ENCODE results near the gene NRXN3. TPM values are rescaled to one million over a fixed set of nuclear protein-coding genes. Genes with fewer than 3 reads are reported as not detected.

NRXN3 gene
- polyA plus RNA-seq, 1 donor (not counting 4 experiments of a cell fraction or from before 2014, with no cell fraction given) = 0.89 TPM

DNA sequence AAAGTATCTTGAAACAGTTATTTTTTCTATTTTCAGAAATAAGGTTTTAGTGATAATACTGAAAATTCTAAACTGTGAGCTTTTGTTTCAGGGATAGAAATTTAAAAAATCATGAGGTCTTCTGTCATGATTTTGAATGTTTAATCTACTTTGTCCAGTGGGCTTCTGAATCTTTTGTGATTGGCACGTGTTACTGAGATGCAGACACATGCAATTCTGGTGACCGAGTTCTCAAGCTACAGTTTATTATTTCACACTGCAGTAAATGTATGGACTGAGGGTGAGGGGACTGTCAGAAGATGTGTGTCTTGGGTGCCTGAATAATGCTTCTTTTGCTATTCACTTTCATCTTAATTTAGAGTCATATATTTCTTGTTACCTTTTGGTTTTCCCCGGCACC is 1262.5 kb downstream of the NRXN3 start:
- no peak overlapping the region for H3K4me3 ChIP-seq (ENCODE audit: control insufficient read depth in 2 of 3, extremely low read depth in 1 of 3, insufficient read depth in 2 of 3, low read depth in 1 of 3, low read length in 3 of 3)
- H3K79me2 ChIP-seq (ENCODE audit: control insufficient read depth, insufficient read depth, low read length) = no peaks in the 10 kb centered on the region
- dilution Hi-C loops (cut with MboI; ENCODE audit: extremely low pct_ligation_motif_present, low sequenced_read_pairs) = no loop called here
- no peak for FAIRE-seq
- no peaks in the 10 kb centered on the region for H3K9me1 ChIP-seq (ENCODE audit: control insufficient read depth, extremely low read depth, insufficient read depth, low read length)
- no peaks in the 10 kb centered on the region for H4K20me1 ChIP-seq (ENCODE audit: control insufficient read depth, extremely low read depth, insufficient read depth, low read length)
- no peak overlapping the region for H3K4me2 ChIP-seq (ENCODE audit: control insufficient read depth, extremely low read depth, insufficient read depth, low read depth, low read length)
- no peak overlapping the region for H3K27ac ChIP-seq (ENCODE audit: control insufficient read depth, insufficient read depth, low read length)
- no peaks in the 10 kb centered on the region for H3K27me3 ChIP-seq (ENCODE audit: control insufficient read depth, extremely low read depth, insufficient read depth, low read length)
- H3K36me3 ChIP-seq (ENCODE audit: control insufficient read depth in 2 of 2, extremely low read depth in 1 of 2, insufficient read depth in 2 of 2, low read length in 2 of 2) = no peaks in the 10 kb centered on the region
- DNase-seq (ENCODE audit: low read depth, low spot score) = no peak
- H2AFZ ChIP-seq (ENCODE audit: control insufficient read depth, low read length) = no peak overlapping the region
- no peaks in the 10 kb centered on the region for H3K9me3 ChIP-seq (ENCODE audit: control insufficient read depth, low read depth, low read length)
- no peaks in the 10 kb centered on the region for H3K4me1 ChIP-seq (ENCODE audit: control insufficient read depth, extremely low read depth, insufficient read depth, low read length)
- TF ChIP-seq, protein P1, sequence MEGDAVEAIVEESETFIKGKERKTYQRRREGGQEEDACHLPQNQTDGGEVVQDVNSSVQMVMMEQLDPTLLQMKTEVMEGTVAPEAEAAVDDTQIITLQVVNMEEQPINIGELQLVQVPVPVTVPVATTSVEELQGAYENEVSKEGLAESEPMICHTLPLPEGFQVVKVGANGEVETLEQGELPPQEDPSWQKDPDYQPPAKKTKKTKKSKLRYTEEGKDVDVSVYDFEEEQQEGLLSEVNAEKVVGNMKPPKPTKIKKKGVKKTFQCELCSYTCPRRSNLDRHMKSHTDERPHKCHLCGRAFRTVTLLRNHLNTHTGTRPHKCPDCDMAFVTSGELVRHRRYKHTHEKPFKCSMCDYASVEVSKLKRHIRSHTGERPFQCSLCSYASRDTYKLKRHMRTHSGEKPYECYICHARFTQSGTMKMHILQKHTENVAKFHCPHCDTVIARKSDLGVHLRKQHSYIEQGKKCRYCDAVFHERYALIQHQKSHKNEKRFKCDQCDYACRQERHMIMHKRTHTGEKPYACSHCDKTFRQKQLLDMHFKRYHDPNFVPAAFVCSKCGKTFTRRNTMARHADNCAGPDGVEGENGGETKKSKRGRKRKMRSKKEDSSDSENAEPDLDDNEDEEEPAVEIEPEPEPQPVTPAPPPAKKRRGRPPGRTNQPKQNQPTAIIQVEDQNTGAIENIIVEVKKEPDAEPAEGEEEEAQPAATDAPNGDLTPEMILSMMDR (optimal IDR thresholded peaks at IDR 0.05 in 1 of 3, IDR thresholded peaks at IDR 0.05 in 1 of 3, conservative IDR thresholded peaks at IDR 0.05 in 1 of 3; ENCODE audit: extremely low read depth in 1 of 3, insufficient read depth in 2 of 3, low read length in 3 of 3) = no peak
- no peak for TF ChIP-seq EZH2 (IDR thresholded peaks at IDR 0.05; ENCODE audit: low read length)
- no peak overlapping the region for H3K9ac ChIP-seq (ENCODE audit: control insufficient read depth, extremely low read depth, insufficient read depth, low read length)

DNA sequence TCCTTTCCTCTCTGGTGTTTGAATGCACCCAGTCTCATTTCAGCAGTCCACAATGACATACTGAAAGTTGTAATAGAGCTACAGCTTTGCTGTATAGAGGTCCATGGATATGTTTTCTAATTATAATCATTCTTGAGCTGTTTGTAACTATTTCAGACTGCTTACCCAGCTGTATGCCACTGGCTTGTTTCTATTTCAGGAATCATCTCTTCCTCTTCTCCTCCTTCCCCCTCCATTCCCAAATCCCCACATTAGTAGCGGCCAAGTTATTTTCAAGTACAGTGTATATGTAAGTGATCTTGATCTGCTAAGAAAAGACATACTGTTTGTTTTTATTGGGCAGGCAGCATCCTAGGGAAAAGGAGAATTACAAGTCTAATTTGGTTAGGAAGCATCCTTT is 1266.2 kb downstream of the NRXN3 start:
- no peaks in the 10 kb centered on the region for H3K9me1 ChIP-seq (ENCODE audit: control insufficient read depth, extremely low read depth, insufficient read depth, low read length)
- H3K9ac ChIP-seq (ENCODE audit: control insufficient read depth, extremely low read depth, insufficient read depth, low read length) = no peak overlapping the region
- no peaks in the 10 kb centered on the region for H3K79me2 ChIP-seq (ENCODE audit: control insufficient read depth, insufficient read depth, low read length)
- dilution Hi-C loops (cut with MboI; ENCODE audit: extremely low pct_ligation_motif_present, low sequenced_read_pairs) = no loop called here
- no peaks in the 10 kb centered on the region for H3K27me3 ChIP-seq (ENCODE audit: control insufficient read depth, extremely low read depth, insufficient read depth, low read length)
- H3K36me3 ChIP-seq (ENCODE audit: control insufficient read depth in 2 of 2, extremely low read depth in 1 of 2, insufficient read depth in 2 of 2, low read length in 2 of 2) = no peaks in the 10 kb centered on the region
- H3K4me3 ChIP-seq (ENCODE audit: control insufficient read depth in 2 of 3, extremely low read depth in 1 of 3, insufficient read depth in 2 of 3, low read depth in 1 of 3, low read length in 3 of 3) = no peak overlapping the region
- FAIRE-seq (no peak), DNase-seq (ENCODE audit: low read depth, low spot score) (no peak)
- no peak overlapping the region for H3K4me2 ChIP-seq (ENCODE audit: control insufficient read depth, extremely low read depth, insufficient read depth, low read depth, low read length)
- no peaks in the 10 kb centered on the region for H3K4me1 ChIP-seq (ENCODE audit: control insufficient read depth, extremely low read depth, insufficient read depth, low read length)
- H2AFZ ChIP-seq (ENCODE audit: control insufficient read depth, low read length) = no peak overlapping the region
- H3K27ac ChIP-seq (ENCODE audit: control insufficient read depth, insufficient read depth, low read length) = no peak overlapping the region
- TF ChIP-seq, protein P1 (optimal IDR thresholded peaks at IDR 0.05 in 1 of 3, IDR thresholded peaks at IDR 0.05 in 1 of 3, conservative IDR thresholded peaks at IDR 0.05 in 1 of 3; ENCODE audit: extremely low read depth in 1 of 3, insufficient read depth in 2 of 3, low read length in 3 of 3) = no peak
- TF ChIP-seq EZH2 (IDR thresholded peaks at IDR 0.05; ENCODE audit: low read length) = no peak
- H4K20me1 ChIP-seq (ENCODE audit: control insufficient read depth, extremely low read depth, insufficient read depth, low read length) = no peaks in the 10 kb centered on the region
- no peaks in the 10 kb centered on the region for H3K9me3 ChIP-seq (ENCODE audit: control insufficient read depth, low read depth, low read length)
